CD4-positive, alpha-beta T cell treated with Interleukin-12 subunit alpha and Interleukin-12 subunit beta, for 1 hour (primary cell): Measurements from ENCODE around the gene ZNF844.
"Not testable (repeated sequence)": the region's sequence is repeated elsewhere in the genome, so short reads cannot be mapped to it uniquely, and the experiment has no call there.

Experiments used
- DNase-seq: peaks from one replicate; pipeline ENCODE4 v3.0.0-alpha.2; 2020

ZNF844 gene

DNA sequence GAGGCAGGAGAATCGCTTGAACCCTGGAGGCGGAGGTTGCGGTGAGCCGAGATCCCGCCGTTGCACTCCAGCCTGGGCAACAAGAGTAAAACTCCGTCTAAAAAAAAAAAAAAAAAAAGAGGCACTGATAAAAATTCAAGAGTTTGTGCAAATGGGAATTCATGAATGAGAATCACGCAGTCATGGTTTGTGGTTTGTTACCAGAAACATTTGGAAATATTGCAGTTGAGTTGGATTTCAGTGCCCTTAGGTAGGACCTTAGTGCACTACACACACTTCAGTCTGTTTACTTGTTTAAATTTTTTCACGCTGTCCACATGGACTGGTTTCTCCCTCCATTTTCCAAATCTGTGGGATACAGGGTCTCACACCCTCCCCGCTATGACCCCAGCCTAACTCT, 28.4 kb downstream of the ZNF844 start:
- no peak for DNase-seq

DNA sequence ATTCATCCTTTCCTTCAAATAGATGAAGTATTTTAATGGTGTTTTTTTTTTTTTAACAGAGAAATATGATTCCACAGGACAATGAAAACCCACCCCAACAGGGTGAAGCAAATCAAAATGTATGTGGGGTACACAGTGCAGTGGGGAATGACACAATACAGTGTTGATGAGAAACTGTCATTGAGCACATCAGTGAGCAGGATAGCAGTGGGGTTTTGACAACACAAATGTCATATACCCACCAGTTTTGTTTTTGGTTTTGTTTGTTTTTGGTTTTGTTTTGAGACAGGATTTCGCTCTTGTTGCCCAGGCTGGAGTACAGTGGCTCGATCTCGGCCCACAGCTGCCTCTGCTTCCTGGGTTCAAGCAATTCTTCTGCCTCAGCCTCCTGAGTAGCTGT, 29.2 kb downstream of the ZNF844 start:
- DNase-seq: no peak

DNA sequence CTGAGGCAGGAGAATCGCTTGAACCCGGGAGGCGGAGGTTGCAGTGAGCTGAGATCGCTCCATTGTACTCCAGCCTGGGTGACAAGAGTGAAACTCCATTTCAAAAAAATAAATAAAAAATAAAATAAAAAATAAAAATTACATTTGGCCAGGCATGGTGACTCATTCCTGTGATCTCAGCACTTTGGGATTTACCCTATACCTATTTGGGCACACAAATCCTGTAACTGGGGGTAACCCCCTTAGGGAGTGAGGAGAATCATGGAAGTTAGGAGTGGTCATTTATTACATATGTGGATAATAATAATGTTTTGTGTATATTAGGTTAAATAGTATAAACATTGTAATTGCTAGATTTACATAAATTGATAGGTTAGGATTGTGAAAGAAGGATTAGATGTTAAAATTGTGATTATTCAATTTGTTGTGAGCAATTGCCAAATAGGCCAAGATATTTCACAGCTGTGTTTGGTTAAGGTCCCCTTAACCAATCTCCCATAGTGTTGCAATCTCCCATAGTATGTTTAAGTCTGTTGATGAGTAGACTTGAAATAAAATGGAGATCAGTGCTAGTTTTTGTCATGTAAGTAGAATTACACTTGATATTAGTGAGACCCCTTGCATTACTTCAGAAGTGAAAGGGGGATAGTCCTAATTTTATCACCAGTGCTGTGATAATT, 30.7 kb downstream of the ZNF844 start:
- DNase-seq: no peak

DNA sequence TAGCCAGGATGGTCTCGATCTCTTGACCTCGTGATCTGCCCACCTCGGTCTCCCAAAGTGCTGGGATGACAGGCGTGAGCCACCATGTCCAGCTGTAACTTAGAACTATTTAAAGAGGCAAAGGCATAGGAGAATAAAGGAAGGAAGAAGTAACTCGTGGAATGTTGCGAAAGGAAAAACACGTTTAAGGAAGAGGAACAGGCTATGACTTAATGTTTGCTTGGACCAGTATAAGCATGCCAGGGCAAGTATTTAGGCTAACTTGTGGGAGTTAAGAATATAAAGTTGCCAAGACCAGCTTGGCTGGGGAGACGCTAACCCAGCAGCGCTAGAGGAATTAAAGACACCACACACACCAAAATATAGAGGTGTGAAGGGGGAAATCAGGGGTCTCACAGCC, 33.5 kb downstream of the ZNF844 start:
- DNase-seq: no peak

DNA sequence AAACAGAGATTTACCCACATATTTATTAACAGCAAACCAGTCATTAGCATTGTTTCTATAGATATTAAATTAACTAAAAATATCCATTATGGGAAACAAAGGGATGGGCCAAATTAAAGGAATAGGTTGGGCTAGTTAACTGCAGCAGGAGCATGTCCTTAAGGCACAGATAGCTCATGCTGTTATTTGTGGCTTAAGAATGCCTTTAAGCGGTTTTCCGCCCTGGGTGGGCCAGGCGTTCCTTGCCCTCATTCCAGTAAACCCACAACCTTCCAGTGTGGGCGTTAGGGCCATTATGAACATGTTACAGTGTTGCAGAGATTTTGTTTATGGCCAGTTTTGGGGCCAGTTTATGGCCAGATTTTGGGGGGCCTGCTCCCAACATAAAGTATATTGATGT, 39.4 kb downstream of the ZNF844 start:
- not testable (repeated sequence) for DNase-seq

DNA sequence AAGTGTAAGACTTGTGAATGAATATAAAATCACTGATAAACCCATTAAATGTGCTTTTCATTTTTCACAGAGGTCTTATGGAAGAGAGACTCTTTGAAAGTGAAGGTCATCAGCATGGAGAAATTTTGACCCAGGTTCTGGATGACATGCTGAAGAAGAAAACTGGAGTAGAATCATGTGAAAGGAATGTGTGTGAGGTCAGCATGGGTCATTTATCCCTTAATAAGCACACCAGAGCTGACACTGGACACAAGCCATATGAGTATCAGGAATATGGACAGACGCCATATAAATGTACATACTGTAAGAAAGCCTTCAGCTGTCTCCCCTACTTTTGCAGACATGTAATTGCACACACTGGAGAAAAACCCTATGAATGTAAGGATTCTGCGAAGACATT, 46.6 kb downstream of the ZNF844 start:
- DNase-seq: no peak

DNA sequence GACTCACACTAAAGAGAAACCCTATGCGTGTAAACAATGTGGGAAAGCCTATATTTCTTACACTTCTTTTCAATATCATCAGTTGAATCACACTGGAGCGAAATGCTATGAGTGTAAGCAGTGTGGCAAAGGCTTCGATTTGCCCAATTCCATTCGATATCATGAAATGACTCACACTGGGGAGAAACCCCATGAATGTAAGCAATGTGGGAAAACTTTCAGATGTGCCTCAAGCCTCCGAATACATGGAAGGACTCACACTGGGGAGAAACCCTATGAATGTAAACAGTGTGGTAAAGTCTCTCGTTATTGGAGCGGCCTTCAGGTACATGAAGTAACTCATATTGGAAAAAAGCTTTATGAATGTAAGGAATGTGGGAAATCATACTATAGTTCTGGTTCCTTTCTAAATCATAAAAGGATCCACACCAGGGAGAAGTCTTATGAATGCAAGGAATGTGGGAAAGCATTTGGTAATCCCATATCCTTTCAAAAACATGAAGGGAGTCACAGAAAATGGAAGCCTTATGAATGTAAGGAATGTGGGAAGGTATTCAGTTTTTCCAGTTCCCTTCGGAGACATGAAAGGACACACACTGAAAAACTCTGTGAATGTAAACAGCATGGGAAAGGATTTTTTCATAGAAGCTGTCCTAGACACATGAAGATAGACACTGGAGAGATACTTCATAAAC, 47.6 kb downstream of the ZNF844 start:
- DNase-seq: no peak

DNA sequence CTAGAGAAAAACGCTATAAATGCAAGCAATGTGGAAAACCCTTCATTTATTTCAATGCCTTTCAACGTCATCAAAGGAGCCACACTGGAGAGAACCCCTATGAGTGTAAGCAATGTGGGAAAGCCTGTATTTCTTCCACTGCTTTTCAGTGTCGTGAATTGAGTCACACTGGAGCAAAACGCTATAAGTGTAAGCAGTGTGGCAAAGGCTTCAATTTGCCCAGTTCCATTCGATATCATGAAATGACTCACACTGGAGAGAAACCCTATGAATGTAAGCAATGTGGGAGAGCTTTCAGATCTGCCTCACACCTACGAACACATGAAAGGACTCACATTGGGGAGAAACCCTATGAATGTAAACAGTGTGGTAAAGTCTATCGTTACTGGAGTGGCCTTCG, 48.2 kb downstream of the ZNF844 start:
- no peak for DNase-seq

DNA sequence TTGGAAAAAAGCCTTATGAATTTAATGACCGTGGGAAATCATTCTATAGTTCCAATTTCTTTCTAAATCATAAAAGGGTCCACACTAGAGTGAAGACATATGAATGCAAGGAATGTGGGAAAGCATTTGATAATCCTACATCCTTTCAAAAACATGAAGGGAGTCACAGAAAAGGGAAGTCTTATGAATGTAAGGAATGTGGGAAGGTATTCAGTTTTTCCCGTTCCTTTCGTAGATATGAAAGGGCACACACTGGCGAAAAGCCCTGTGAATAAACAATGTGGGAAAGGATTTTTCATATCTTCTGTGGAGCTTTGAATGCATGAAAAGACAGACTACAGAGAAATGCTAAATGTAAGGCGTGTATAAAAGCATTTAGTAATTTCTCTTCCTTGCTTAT, 48.6 kb downstream of the ZNF844 start:
- DNase-seq: no peak

DNA sequence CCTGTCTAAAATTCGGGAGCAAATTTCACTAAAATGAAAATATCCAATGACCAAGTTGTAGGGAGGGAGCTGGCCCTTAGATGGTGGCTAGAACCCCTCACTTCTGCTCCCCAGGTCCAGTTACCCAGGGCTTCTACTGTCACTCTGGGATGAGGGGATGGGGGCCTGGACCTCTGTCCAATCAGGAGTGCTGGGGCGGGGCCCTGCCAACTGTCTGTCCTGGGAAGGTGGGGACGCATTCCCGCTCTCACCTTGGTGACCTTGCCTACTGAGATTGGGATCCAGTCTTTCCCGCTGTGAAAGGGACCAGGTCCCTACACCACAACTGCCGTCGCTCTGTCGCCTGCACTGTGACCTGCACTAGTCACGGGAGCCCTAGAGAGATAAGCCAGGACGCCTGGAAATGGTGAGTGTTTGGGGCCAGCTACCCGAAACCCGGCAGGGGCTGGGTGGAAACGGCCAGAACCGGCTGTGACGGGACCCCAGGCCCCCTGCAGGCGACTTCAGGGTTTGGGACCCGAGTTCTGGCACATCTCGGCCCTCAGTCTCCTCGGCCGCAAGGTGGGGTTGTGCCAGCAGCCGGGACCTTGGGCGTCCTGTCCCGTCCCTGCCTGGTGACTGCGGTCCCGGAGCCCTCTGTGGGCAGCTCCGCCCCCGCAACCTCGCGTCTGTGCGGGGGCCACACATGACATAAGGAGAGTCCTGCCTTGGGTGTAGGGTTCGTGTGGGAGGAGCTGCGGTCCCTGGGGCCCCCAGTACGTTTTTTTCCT, 52.9 kb downstream of the ZNF844 start:
- no peak for DNase-seq

DNA sequence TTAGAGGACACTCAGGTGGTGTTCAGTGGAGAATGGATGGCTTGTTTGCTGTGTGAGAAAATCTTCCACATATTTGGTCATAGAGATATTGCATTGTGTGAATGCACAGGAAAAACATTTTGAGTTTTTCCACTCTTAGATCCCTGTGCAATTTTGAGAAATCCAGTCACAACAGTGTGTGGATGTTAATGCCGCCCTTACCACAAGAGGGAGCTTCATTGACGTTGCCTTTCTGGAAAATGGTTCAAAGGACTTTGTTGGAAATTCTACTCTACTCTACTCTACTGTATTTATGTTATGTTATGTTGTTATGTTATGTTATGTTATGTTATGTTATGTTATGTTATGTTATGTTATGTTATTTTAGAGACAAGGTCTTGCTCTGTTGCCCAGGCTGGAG, 62.2 kb downstream of the ZNF844 start:
- DNase-seq: peak; percentile 20
